NB4 (cell line): Measurements from ENCODE around the gene BBS7.

Source experiments
- CTCF ChIP-seq: IDR thresholded peaks from one replicate; pipeline ENCODE4 v1.5.1; 2012; ENCODE audit warnings: low read depth, low read length
- MYC ChIP-seq: IDR thresholded peaks from 2 replicates; pipeline ENCODE4 v1.6.1; 2011; ENCODE audit warnings: low read depth, low read length
- POLR2A ChIP-seq: IDR thresholded peaks from 2 replicates; pipeline ENCODE4 v1.6.1; 2011; ENCODE audit warnings: mild to moderate bottlenecking; ENCODE audit not compliant: insufficient read length; ENCODE audit errors: extremely low read depth
- TF ChIP-seq, protein P1 (sequence below): IDR thresholded peaks from 2 replicates; pipeline ENCODE4 v1.6.1; 2011; ENCODE audit warnings: low read depth, low read length

GRCh38 chr4:121869841-121870822 is at the start of gene BBS7:
- TF ChIP-seq CTCF, result no peak
- TF ChIP-seq POLR2A, result peak; percentile 69
- TF ChIP-seq, protein P1, sequence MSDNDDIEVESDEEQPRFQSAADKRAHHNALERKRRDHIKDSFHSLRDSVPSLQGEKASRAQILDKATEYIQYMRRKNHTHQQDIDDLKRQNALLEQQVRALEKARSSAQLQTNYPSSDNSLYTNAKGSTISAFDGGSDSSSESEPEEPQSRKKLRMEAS, result peak; percentile 36
- TF ChIP-seq MYC, result no peak
